ENCODE results near the gene TTC28. TPM values are rescaled to one million over a fixed set of nuclear protein-coding genes. Genes with fewer than 3 reads are reported as not detected.

The TTC28 gene
- total and polyA plus RNA-seq, 10 of the 15 experiments (the other 5 are each of a cell fraction or from before 2014, with no cell fraction given) = 0.15 to 8.4 (median 1.4) TPM

- H2AFZ ChIP-seq (ENCODE audit: control insufficient read depth, low read depth, low read length) = no peak overlapping the region
- no peaks in the 10 kb centered on the region for H3K79me2 ChIP-seq (ENCODE audit: control insufficient read depth, insufficient read depth, low read length)
- no peak overlapping the region for H3K4me2 ChIP-seq (ENCODE audit: control insufficient read depth, insufficient read depth)
- H3K27ac ChIP-seq (ENCODE audit: control insufficient read depth, insufficient read depth) = no peak overlapping the region
- no peak overlapping the region for H3K9ac ChIP-seq (ENCODE audit: control insufficient read depth, insufficient read depth, low read length)
- WGBS (ENCODE audit: insufficient coverage, insufficient replicate concordance, low lambda C conversion rate, missing lambda C conversion rate) = 0% methylated on average over 2 of the region's 2 CpGs
- in situ Hi-C loops (cut with MboI) = no loop called here
- ChIA-PET RAD21 (ENCODE audit: unreplicated experiment) (no interaction called here), POLR2A (no interaction called here), SMC1A (ENCODE audit: uncharacterized antibody, unreplicated experiment) (no interaction called here), CTCF (no interaction called here)
- no peak for FAIRE-seq
- no peak overlapping the region for H3K4me3 ChIP-seq
- H3K27me3 ChIP-seq (replicated peaks in 1 of 2; ENCODE audit: control insufficient read depth in 2 of 2, insufficient read depth in 2 of 2, low read length in 1 of 2) = no peaks in the 10 kb centered on the region; a peak in 1 of 4 replicates
- no peaks in the 10 kb centered on the region for H4K20me1 ChIP-seq (ENCODE audit: control insufficient read depth, insufficient read depth)
- no peaks in the 10 kb centered on the region for H3K36me3 ChIP-seq (ENCODE audit: control insufficient read depth in 2 of 2, insufficient read depth in 2 of 2, low read length in 1 of 2)
- ATAC-seq = no peak
- TF ChIP-seq NR2C1 (IDR thresholded peaks at IDR 0.05) = no peak
- TF ChIP-seq SREBF2 (IDR thresholded peaks at IDR 0.05; ENCODE audit: low read length) = no peak
- TF ChIP-seq WRNIP1 (IDR thresholded peaks at IDR 0.05; ENCODE audit: borderline replicate concordance, low read depth, low read length) = no peak
- no peak for TF ChIP-seq POLR2AphosphoS5 (IDR thresholded peaks at IDR 0.05; ENCODE audit: low read length)
- no peak for TF ChIP-seq TARDBP (IDR thresholded peaks at IDR 0.05; ENCODE audit: borderline replicate concordance)
- no peak for TF ChIP-seq ETV6 (conservative IDR thresholded peaks at IDR 0.05 in 1 of 2, IDR thresholded peaks at IDR 0.05 in 1 of 2; ENCODE audit: borderline replicate concordance in 1 of 2, low read depth in 1 of 2)
- TF ChIP-seq GATAD2B (conservative IDR thresholded peaks at IDR 0.05; ENCODE audit: low read depth) = no peak
- TF ChIP-seq CREM (IDR thresholded peaks at IDR 0.05; ENCODE audit: low read depth) = no peak
- TF ChIP-seq KLF5 (IDR thresholded peaks at IDR 0.05; ENCODE audit: partially characterized antibody) = no peak
- TF ChIP-seq NBN (IDR thresholded peaks at IDR 0.05) = no peak
- TF ChIP-seq BRCA1 (IDR thresholded peaks at IDR 0.05; ENCODE audit: low read depth, low read length) = no peak
- no peak for TF ChIP-seq MYB (IDR thresholded peaks at IDR 0.05; ENCODE audit: borderline replicate concordance, low read depth, low read length)
- no peak for TF ChIP-seq PML (IDR thresholded peaks at IDR 0.05; ENCODE audit: low read length)
- no peak for TF ChIP-seq MEF2A (IDR thresholded peaks at IDR 0.05; ENCODE audit: insufficient read depth, low read depth, low read length)
- no peaks in the 10 kb centered on the region for H3K4me1 ChIP-seq (ENCODE audit: control insufficient read depth, insufficient read depth, low read length)
- no peak for DNase-seq (ENCODE audit: low read depth, low spot score)
- intact Hi-C loops (cut with micrococcal nuclease; ENCODE audit: unreplicated experiment) = no loop called here
- no TSS peak for BruUV-seq (replicated peaks)
- H3K9me3 ChIP-seq (replicated peaks; ENCODE audit: control insufficient read depth, insufficient read depth, low read length) = no peaks in the 10 kb centered on the region
Observed at GRCh38 chr22:28143241-28143865, 536.3 kb downstream of the TTC28 start.

All from GM12878 (cell line).